Occipital lobe (tissue), 2 donors: ENCODE data around the gene DBNL. TPM values are rescaled to one million over a fixed set of nuclear protein-coding genes. Genes with fewer than 3 reads are reported as not detected.

ENCODE experiments used
- DNase-seq: peaks from one replicate; lab custom pipeline; 2025; lab: John Stamatoyannopoulos, UW
- total RNA-seq: library from RNA; depleted of rRNA; stranded (reverse); fragments of >200 nt; gene quantifications from one replicate; pipeline ENCODE4 v1.2.3, GENCODE V29; 2014

The DBNL gene
- total RNA-seq, 1 donor from 2014 or later = 52.3 TPM

DNA sequence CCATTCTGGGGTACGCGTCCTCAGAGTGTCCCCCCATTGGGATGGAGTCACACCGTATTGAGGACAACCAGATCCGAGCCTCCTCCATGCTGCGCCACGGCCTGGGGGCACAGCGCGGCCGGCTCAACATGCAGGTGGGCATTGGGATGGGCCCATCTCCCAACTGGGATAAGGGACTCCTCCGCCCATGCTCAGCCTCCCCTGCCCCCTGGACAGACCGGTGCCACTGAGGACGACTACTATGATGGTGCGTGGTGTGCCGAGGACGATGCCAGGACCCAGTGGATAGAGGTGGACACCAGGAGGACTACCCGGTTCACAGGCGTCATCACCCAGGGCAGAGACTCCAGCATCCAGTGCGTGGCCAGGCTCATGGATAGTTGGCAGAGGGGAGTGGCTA is 65.5 kb downstream of the DBNL start:
- no peak for DNase-seq

DNA sequence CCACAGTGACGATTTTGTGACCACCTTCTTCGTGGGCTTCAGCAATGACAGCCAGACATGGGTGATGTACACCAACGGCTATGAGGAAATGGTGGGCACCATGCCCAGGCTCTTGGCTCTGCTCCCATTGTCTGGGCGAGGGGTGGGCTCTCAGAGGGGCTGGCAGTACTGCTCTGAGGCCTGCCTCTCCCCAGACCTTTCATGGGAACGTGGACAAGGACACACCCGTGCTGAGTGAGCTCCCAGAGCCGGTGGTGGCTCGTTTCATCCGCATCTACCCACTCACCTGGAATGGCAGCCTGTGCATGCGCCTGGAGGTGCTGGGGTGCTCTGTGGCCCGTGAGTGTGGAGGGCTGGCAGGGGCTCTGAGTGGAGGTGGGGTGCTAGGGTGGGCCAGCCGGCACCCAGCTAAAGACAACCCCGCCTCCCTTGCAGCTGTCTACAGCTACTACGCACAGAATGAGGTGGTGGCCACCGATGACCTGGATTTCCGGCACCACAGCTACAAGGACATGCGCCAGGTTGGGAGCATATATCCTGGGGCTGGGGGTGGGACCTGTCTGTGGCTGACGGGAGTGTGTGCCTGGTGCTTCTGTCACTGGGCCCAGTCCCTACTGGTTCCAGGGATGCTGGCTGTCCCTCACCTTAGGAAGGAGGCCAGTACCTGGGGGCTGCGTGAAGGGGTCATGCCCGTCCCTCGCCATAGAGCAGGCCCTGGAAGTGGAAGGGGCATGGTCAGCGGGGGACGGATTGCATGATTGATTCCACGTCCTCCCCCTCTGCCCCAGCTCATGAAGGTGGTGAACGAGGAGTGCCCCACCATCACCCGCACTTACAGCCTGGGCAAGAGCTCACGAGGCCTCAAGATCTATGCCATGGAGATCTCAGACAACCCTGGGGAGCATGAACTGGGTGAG is 66.5 kb downstream of the DBNL start:
- no peak for DNase-seq

Other genes with a start within 250 kb of the DBNL start
- gene MRPS24, start 175.2 kb upstream of the DBNL start, total RNA-seq = 21.8 TPM
- gene URGCP, start 138.1 kb upstream of the DBNL start, total RNA-seq = 34.9 TPM
- 11.4 TPM for gene UBE2D4, start 118.3 kb upstream of the DBNL start, total RNA-seq
- gene SPDYE1, start 46.8 kb upstream of the DBNL start, total RNA-seq = not detected
- gene PGAM2, start 20.9 kb downstream of the DBNL start, total RNA-seq = 5.9 TPM
- 6.7 TPM for gene POLM, start 37.8 kb downstream of the DBNL start, total RNA-seq
- 3.4 TPM for gene AEBP1, start 59.6 kb downstream of the DBNL start, total RNA-seq
- 49.9 TPM for gene POLD2, start 78.8 kb downstream of the DBNL start, total RNA-seq
- not detected for gene MYL7, start 96.6 kb downstream of the DBNL start, total RNA-seq
- gene GCK, start 144.7 kb downstream of the DBNL start, total RNA-seq = 5.1 TPM
- 54.7 TPM for gene YKT6, start 156.3 kb downstream of the DBNL start, total RNA-seq